ENCODE measurements around the gene PIF1. TPM values are rescaled to one million over a fixed set of nuclear protein-coding genes. Genes with fewer than 3 reads are reported as not detected.

PIF1 gene, protein sequence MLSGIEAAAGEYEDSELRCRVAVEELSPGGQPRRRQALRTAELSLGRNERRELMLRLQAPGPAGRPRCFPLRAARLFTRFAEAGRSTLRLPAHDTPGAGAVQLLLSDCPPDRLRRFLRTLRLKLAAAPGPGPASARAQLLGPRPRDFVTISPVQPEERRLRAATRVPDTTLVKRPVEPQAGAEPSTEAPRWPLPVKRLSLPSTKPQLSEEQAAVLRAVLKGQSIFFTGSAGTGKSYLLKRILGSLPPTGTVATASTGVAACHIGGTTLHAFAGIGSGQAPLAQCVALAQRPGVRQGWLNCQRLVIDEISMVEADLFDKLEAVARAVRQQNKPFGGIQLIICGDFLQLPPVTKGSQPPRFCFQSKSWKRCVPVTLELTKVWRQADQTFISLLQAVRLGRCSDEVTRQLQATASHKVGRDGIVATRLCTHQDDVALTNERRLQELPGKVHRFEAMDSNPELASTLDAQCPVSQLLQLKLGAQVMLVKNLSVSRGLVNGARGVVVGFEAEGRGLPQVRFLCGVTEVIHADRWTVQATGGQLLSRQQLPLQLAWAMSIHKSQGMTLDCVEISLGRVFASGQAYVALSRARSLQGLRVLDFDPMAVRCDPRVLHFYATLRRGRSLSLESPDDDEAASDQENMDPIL
- total RNA-seq: 0.76 TPM

DNA sequence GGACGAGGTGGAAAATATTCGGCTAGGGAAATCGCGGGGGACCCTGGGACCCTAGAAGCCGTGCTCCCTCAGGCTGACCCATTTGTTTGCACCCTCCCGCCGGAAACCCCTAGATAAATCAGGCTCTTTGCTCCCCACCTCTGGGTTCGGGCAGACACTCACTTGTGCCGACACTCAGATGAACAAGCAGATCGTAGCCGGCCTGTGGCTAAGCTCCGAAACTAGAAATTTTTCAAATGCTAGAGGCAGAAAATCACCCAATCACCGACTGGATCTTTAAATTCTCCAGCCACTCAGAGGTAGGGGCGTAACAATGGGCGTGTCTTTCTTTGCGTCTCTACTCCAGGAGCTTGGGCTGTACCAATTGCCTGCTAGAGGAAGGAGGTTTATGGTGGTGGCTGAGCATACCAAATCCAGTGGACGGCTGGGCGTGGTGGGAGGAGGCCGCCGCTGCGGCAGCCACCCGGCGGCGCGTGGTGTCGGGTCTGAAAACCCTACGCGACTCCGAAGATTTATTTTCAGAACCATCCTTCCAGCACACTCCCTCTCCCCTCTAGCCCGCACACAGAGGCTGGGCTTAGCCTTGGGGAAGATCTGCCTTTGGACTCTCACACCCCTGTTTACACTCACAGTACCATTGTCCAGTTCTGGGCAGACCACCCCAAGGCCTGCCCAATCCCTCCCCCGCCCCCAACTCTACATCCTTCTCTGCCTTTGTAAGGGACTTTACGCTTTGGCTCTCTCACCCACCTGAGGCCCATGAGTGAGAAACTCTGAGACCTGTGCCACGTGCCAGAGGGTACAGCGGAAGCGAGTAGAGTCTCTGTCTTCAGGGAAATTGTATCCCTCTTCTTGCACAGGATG, at the start of gene PIF1:
TSS of gene PIF1 (minus strand) at position 217 of the 864 bp plus-strand sequence. CDS start 1,312 bp downstream, outside the sequence.
- ATAC-seq: peak; percentile 98
- DNase-seq (ENCODE audit: low spot score): peak; percentile 89
- intact Hi-C loops (cut with DNase I): no loop called here

DNA sequence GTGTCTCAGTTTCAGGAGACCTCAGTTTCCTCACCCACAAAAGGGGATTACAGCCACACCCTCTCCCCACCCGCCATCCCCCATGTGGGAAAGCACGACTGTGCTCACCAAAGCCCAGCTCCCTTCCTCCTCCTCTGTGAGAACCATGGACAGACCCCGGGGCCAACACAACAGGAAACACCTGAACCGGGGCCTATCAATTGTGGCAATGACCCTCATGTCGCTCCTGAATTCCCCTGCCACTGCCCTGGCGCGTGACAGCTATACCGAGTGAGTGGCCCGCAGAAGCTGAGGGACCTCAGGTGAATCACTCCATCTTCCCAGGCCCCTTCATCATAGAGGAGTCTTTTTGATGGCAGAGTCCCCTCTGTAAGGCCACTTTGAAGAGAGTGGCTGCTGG, 44.9 kb upstream of the PIF1 start:
- no peak for DNase-seq (ENCODE audit: low spot score)
- intact Hi-C loops (cut with DNase I): no loop called here
- no peak for ATAC-seq

DNA sequence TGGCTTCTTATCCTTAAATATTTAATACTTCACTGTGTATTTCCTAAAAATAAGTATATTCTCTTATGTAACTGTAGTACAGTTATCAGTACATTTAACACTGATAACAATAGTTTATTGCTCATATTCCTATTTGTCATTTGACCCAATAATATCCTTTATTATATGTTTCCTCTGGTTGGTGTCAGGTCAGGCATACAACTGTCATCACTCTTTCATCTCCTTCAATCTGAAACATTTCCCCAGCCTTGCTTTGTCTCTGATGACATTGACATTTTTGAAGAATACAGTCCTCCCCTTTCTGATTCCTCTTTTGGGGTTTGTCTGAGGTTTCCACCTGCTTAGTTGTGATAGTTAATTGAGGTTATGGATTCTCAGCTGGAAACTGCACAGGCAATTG, 44.1 kb upstream of the PIF1 start:
- intact Hi-C loops (cut with DNase I): no loop called here
- DNase-seq (ENCODE audit: low spot score) (no peak), ATAC-seq (no peak)

DNA sequence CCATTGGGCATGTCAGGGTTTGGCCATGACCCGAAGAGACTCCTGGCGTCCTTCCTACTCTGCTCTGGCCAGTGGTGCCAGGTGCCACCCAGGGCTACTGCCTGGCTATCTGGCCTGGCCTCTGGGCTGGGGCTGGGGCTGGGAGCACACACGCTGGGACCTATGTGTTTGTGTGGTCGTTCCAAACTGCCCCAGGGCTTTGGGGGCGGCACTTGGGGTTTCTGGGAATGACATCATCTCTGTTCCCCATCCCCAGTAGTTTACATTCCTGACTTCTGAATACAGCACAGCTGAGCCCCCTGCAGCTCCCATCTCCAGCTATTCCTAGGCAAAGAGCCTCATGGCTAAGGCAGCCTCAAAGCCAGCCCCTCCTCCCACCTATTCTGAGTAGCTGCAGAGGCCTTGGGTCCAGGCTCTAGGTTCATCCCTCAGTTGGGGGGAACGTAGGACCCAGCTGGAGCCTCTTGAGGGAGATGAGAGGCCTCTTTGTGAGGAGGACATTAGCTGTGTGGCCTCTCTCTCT, 40.6 kb upstream of the PIF1 start:
- intact Hi-C loops (cut with DNase I): no loop called here
- ATAC-seq (peak; percentile 44), DNase-seq (ENCODE audit: low spot score) (no peak)

DNA sequence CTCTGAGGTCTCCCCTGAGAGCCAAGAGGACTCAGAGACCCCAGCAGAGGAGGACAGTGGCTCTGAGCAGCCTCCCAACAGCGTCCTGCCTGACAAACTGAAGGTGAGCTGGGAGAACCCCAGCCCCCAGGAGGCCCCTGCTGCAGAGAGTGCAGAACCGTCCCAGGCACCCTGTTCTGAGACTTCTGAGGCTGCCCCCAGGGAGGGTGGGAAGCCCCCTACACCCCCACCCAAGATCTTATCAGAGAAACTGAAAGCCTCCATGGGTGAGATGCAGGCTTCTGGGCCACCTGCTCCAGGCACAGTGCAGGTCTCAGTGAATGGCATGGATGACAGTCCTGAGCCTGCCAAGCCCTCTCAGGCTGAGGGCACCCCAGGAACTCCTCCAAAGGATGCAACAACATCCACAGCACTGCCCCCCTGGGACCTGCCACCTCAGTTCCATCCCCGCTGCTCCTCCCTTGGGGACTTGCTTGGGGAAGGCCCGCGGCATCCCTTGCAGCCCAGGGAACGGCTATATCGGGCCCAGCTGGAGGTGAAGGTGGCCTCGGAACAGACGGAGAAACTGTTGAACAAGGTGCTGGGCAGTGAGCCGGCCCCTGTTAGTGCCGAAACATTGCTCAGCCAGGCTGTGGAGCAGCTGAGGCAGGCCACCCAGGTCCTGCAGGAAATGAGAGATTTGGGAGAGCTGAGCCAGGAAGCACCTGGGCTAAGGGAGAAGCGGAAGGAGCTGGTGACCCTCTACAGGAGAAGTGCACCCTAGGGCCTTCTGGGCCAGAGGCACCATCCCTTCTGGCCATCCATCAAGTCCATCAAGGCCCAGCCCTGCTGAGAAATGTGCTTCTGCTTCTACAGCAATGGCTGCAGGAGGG, 39.9 kb upstream of the PIF1 start:
- intact Hi-C loops (cut with DNase I): no loop called here
- DNase-seq (ENCODE audit: low spot score) (no peak), ATAC-seq (peak; percentile 34)

DNA sequence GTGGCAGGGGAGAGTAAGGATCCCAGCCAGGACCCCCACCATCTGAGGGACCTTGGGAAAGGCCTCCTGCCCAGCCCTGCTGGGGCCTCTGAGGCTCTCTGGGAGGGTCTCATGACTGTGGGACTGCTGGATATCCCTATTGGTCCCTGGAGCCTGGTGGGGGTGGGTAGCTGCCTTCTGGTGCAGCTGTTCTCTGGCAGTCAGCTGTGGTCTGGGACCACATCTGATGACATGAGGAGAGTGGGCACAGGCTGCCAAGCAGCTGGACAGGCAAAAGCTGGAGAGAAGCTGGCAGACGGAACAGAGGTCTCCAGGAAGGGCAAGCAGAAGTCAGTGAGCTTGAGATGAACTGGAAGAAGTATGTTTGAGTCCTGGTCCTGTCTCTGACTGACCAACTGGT, 38.6 kb upstream of the PIF1 start:
- intact Hi-C loops (cut with DNase I): no loop called here
- ATAC-seq (no peak), DNase-seq (ENCODE audit: low spot score) (no peak)

DNA sequence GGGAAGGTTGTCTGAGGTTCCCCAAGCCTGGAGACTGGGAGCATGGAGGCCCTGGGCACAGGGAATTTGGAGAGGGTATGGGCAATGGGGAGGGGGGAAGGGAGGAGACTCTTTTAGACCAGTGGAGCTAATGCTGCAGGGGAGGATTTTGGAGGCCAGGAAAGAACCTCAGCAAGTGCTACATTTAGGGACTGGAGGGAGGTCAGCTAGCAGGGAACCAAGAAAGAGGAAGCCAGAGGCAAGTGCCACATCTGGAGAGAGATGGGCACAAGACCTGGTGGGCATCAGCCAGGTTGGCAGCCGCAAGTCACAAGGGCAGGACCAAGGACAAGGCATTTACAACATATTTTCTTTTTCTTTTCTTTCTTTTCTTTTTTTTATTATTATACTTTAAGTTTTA, 37.0 kb upstream of the PIF1 start:
- no peak for DNase-seq (ENCODE audit: low spot score)
- no peak for ATAC-seq
- intact Hi-C loops (cut with DNase I): no loop called here

DNA sequence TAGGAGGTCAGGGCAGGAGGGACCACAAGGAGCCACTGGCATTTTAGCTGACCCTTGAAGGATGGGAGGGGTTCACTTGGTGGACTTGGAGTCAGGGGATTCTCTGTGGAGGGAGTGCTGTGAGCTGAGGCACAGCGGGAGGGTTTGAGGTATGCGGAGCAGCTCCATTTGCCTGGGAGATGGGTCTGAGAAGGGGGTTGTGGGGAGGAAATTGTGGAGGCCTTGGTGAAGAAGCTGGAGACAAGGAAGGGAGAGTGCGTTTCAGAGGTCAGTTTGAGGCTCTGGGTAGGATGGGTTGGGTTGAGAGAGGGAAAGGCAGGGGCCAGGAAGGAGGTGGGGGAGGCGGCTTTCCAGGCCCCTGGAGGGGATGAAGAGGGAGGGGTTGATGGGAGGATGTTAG, 36.5 kb upstream of the PIF1 start:
- intact Hi-C loops (cut with DNase I): no loop called here
- no peak for DNase-seq (ENCODE audit: low spot score)
- ATAC-seq: no peak

DNA sequence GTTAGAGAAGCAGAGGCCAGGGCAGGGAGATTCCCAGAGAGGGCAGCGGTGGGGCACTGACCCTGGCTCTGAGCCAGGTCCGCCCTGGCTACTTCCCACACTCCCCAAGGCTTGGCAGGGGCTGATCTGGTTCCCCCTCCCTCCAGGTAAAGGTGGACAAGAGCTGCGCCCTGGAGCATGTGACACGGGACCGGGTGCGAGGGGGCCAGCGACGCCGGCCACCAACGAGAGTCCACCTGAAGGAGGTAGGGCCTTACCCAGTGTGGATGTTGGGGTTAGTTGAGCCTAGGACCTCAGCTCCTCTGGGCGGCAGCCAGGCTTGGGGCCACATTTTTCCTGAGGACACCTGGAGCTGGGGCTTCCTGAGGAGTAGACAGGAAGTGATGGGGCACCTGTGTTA, 35.9 kb upstream of the PIF1 start:
- DNase-seq (ENCODE audit: low spot score): no peak
- intact Hi-C loops (cut with DNase I): no loop called here
- ATAC-seq: no peak

DNA sequence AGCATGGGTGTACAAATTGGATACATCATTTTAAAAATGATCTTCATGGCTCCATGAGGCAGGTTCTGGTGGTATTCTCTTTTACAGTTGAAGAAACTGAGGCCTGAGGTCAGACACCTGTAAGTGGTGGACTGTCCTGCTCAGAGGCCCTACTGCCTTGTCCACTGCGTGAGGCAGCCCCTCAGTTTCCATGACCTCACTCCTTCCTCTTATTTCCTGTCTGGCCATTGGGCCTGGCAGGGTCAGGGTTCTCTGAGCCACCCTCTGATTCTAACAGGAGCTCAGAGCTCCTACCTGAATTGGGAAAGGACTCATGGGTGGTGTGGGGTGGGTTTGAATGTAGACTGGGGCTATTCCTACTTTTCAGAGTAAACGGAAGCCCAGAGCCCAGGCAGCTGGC, 33.8 kb upstream of the PIF1 start:
- intact Hi-C loops (cut with DNase I): no loop called here
- DNase-seq (ENCODE audit: low spot score): no peak
- no peak for ATAC-seq

DNA sequence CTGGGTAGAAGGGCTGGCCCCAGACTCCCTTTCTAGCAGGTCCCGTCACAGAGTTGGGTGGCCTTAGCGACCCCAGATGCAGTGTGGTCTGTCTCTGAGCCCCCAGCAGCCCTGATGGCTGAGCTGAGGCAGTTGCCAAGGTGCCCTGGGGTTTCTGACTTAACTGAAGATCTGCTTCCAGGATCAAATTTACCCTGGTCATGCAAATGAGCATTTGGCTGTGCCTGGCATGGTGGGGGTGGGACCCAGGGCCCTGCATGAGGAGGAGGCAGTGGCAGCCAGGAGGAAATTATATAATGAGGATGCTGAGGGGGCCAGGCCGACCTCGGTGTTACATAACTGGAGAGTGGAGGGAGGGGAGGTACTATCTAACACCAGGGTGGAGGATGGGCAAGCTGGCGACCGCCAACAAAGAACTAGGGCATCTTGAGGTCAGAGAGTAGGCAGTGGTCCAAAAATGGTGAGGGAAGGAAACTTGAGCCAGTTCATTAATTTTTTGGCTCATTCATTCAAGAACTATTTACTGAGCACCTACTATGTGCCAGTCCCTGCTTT, 32.7 kb upstream of the PIF1 start:
- DNase-seq (ENCODE audit: low spot score) (no peak), ATAC-seq (no peak)
- intact Hi-C loops (cut with DNase I): no loop called here

DNA sequence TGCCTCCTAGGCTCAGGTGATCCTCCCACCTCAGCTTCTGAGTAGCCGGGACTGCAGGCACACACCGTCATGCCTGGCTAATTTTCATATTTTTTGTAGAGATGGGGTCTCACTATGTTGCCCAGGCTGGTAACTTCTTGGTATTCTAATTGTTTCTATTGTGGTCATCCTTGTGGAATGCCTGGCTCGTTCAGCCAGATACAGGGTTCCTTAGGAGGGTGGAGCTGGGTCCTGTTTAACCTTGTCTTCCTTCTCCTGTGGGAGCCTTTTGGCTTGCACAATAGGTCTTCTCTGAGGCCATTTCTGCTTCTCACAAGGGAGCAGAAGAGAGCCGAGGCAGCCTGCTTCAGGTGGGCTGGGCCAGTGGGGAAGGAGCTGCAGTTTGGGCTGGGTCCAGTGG, 32.0 kb upstream of the PIF1 start:
- ATAC-seq: peak; percentile 65
- DNase-seq (ENCODE audit: low spot score): no peak
- intact Hi-C loops (cut with DNase I): no loop called here

DNA sequence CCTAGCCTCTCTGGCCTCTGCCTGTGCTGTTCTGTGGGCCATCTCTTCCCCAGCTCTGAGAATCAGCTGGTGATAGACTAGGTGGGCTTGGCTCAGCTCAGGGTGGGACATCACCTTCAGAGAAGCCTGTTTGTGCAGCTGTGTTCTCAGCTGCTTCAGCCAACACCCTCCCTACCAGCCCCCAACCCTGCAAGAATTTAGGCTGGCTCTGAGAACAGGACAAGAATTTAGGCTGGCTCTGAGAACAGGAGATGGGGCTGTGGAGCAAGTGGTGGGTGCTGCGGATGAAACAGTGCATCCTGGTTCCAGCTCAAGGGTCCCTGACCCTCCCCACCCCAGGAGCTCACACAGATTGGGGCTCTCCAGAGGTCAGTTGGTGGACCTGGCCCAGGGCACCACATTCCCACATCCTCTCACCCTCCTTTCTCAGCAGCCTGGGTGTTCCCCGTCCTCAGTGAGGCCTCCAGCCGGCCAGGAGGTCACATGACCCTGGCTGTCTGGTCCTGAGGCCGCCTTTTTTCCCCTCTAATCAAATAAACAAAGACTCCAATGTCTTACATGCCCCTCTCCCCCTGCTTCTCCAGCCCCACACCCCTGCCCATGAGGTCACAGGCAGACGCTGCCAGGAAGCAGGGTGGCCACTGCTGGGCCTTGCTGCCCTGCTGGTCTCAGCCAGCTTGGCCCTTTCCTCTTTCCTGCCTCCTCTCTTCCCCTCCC, 31.1 kb upstream of the PIF1 start:
- ATAC-seq: peak; percentile 84
- peak; percentile 83 for DNase-seq (ENCODE audit: low spot score)
- intact Hi-C loops (cut with DNase I): no loop called here

DNA sequence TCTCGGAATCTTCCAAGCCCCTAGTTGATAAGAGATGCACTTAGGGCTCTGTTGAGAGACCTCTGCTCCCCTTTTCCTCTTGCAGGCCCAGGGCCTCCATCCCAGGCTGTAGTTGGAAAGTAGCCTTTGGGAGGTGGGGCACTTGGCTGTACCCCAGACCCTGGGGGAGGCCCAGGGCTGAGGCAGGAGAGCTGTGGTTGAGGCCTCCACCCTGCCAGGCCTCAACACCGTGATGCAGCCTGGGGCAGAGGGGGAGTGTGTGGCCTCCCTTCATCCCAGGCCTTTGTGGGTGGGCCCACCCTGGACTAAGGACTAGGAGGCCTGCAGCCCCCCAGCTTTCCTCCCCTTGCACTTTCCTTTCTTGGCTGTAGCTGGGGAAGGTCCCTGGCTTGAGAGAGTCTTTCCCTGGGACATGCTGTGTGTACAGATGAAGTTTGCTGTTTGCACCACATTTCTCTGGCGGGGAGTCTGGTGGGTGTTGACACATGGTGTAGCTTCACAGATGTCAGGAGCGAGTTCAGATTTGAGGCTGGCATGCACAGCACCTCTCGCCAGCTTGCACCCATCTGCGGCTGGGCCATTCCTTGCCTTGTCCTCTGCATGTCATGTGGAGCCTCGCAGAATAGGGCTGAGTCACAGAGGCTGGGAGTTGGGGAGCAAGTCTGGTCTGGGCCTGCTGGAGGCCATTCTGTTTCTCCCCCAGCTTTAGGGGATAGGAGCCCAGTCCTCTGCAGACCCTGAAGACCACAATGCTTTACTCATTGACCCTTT, 29.9 kb upstream of the PIF1 start:
- intact Hi-C loops (cut with DNase I): no loop called here
- ATAC-seq (no peak), DNase-seq (ENCODE audit: low spot score) (no peak)

DNA sequence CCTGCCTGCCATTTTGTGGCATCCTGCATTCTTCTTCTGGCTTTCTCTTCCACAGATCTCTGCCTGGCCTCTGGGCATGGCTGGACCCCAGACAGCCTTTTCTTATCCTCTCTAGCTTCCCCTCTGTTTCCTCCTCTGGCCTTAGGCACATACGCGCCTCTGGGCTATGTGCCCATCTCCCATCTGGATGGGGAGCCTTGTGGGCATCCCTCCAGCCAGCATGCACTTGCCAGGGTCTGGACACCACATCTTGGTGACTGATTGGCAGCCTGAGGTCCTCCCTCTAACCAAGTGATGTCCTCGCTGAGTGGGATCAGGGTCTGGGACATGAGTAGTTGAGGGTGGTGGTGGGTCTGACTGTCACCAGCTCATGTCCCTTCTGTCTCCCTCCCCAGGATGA, 29.1 kb upstream of the PIF1 start:
- DNase-seq (ENCODE audit: low spot score): no peak
- no peak for ATAC-seq
- intact Hi-C loops (cut with DNase I): no loop called here

DNA sequence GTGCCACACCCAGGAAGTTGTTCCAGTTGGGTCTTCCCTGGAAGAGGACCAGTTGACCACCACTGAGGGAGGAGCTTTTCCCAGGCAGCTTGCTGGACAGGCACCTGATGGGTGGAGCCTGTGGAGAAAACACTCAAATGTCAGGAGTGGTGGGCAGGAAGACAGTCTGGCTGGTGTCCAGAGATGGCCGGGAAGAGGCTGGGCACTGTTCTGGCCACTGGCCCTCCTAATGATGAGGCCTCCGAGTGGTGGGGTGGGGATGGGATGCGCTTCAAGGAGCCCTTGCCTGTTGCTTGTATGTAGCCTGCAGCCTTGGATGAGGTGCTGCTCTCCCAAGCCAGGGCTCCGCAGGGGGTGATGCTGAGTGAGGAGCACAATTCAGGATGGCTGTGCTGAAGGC, 28.6 kb upstream of the PIF1 start:
- no peak for ATAC-seq
- DNase-seq (ENCODE audit: low spot score): no peak
- intact Hi-C loops (cut with DNase I): no loop called here

DNA sequence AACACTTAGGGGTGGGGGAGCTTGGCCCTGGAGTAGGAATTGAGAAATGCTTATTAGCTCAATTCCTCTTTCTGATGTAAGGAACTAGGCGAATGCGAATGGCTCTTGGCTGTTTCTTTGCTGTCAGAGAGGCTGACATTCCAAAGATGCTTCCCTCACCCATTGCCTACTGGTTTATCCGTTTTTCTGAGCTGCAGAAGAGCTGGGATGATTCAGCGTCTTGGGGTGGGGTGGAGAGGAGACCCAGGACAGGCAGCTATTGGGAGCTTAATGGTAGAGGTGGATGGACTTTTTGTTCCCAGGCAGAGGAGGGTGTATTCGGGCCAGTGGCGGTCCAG, 26.0 kb upstream of the PIF1 start:
- peak; percentile 57 for ATAC-seq
- intact Hi-C loops (cut with DNase I): no loop called here
- DNase-seq (ENCODE audit: low spot score): no peak

Measured in sciatic nerve (tissue), 2 donors.